GM12891 (cell line): ENCODE results near the gene NPY2R. TPM values are rescaled to one million over a fixed set of nuclear protein-coding genes. Genes with fewer than 3 reads are reported as not detected.

ENCODE experiments used
- DNase-seq: peaks from one replicate; pipeline ENCODE4 v3.0.0; 2011; ENCODE audit warnings: low spot score; ENCODE audit not compliant: insufficient read length
- FAIRE-seq: peaks from 2 replicates; lab custom pipeline; 2011; peaks lifted over from hg19 to GRCh38; lab: Jason Lieb, UNC
- PAX5 ChIP-seq: IDR thresholded peaks from 2 replicates; pipeline ENCODE4 v1.6.1; 2011; ENCODE audit warnings: low read length, moderate library complexity, mild to moderate bottlenecking; ENCODE audit not compliant: insufficient read depth, severe bottlenecking
- POLR2A ChIP-seq: IDR thresholded peaks from 2 replicates; pipeline ENCODE4 v1.6.1; 2011; ENCODE audit warnings: low read depth, low read length, control low read depth
- POLR2AphosphoS5 ChIP-seq: IDR thresholded peaks from 2 replicates; pipeline ENCODE4 v1.6.1; 2011; ENCODE audit warnings: low read depth, low read length, control low read depth
- POU2F2 ChIP-seq: IDR thresholded peaks from 2 replicates; pipeline ENCODE4 v1.6.1; 2011; ENCODE audit warnings: low read depth, mild to moderate bottlenecking, control low read depth, low read length, moderate library complexity
- SPI1 ChIP-seq: IDR thresholded peaks from 2 replicates; pipeline ENCODE4 v1.6.1; 2011; ENCODE audit warnings: low read depth, low read length, control low read depth
- TAF1 ChIP-seq: IDR thresholded peaks from 2 replicates; pipeline ENCODE4 v1.6.1; 2011; ENCODE audit warnings: low read depth, low read length, control low read depth
- polyA plus RNA-seq: library from polyadenylated mRNA; unstranded; fragments of >200 nt; gene quantifications from one replicate; pipeline ENCODE4 v1.2.1, GENCODE V29; 2012; ENCODE audit warnings: low read depth, missing spikeins, inconsistent platforms; ENCODE audit not compliant: missing spikeins

Gene NPY2R, protein sequence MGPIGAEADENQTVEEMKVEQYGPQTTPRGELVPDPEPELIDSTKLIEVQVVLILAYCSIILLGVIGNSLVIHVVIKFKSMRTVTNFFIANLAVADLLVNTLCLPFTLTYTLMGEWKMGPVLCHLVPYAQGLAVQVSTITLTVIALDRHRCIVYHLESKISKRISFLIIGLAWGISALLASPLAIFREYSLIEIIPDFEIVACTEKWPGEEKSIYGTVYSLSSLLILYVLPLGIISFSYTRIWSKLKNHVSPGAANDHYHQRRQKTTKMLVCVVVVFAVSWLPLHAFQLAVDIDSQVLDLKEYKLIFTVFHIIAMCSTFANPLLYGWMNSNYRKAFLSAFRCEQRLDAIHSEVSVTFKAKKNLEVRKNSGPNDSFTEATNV
- polyA plus RNA-seq, result not detected

- DNase-seq (no peak), FAIRE-seq (no peak)
- TF ChIP-seq TAF1 (no peak), SPI1 (no peak), POLR2A (no peak), POU2F2 (no peak)
These were observed at the start of gene NPY2R for GRCh38 chr4:155208258-155209054. Gene NPY2R, plus strand, starts transcription at chr4:155208636. Its CDS starts 5,304 bp downstream, at chr4:155213940.

DNA sequence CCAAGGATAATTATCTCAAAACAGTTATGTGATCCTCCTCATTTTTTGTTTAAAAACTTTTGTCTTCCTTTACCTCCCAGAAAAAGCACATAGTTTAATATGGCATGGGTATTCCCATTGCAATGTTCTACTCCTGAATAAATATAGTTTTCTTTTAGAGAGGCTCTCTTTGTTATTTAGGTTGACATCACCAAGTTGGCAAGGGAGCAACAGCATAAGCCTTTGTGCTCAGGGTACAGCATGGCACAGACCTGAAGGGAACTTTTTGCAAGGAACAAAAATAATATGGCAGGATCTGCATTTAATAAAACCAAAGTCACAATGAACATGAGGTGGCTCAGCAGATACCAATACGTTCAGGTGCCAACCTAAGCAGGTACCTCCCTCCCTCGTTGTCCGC, 47.1 kb upstream of the NPY2R start:
- TF ChIP-seq SPI1 (no peak), POLR2AphosphoS5 (no peak), TAF1 (no peak), PAX5 (no peak), POU2F2 (no peak), POLR2A (no peak)
- DNase-seq (no peak), FAIRE-seq (no peak)

- FAIRE-seq (no peak), DNase-seq (no peak)
- TF ChIP-seq SPI1, result no peak
- TF ChIP-seq POLR2A, result no peak
- TF ChIP-seq PAX5, result no peak
- no peak for TF ChIP-seq POLR2AphosphoS5
- no peak for TF ChIP-seq TAF1
- TF ChIP-seq POU2F2, result no peak
These were observed 43.7 kb upstream of the NPY2R start for GRCh38 chr4:155164718-155165117.

- DNase-seq (no peak), FAIRE-seq (no peak)
- TF ChIP-seq SPI1, result no peak
- no peak for TF ChIP-seq POLR2A
- no peak for TF ChIP-seq POU2F2
- TF ChIP-seq PAX5, result no peak
- TF ChIP-seq TAF1, result no peak
- TF ChIP-seq POLR2AphosphoS5, result no peak
These were observed 37.9 kb upstream of the NPY2R start for GRCh38 chr4:155170569-155170968.

GRCh38 chr4:155173371-155173770, 35.1 kb upstream of the NPY2R start:
- TF ChIP-seq TAF1, result no peak
- TF ChIP-seq PAX5, result no peak
- TF ChIP-seq POU2F2, result no peak
- no peak for TF ChIP-seq SPI1
- no peak for TF ChIP-seq POLR2A
- TF ChIP-seq POLR2AphosphoS5, result no peak
- DNase-seq (no peak), FAIRE-seq (no peak)

DNA sequence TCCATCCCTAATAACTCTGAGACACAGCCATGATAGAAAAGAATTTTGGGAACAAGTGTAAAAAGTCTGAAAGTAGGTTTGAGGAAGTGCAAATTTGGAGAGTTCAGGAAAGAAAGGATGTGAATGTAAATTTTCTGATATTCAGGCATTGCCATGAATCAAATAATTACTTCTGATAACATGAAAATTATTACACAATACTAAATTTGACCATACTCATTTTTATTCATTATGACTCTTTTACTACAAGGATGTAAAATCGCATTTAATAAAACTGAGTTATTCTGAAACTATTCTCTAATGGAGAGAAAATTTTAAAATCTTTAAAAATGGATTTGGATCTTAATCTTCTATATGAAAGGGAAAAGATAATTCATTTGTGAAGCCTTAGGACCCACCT, 33.8 kb upstream of the NPY2R start:
- DNase-seq (no peak), FAIRE-seq (no peak)
- TF ChIP-seq POLR2A (no peak), TAF1 (no peak), SPI1 (no peak)

GRCh38 chr4:155179216-155179615, 29.2 kb upstream of the NPY2R start:
- DNase-seq (no peak), FAIRE-seq (no peak)
- TF ChIP-seq TAF1 (no peak), SPI1 (no peak), POLR2AphosphoS5 (no peak), POU2F2 (no peak), PAX5 (no peak), POLR2A (no peak)

DNA sequence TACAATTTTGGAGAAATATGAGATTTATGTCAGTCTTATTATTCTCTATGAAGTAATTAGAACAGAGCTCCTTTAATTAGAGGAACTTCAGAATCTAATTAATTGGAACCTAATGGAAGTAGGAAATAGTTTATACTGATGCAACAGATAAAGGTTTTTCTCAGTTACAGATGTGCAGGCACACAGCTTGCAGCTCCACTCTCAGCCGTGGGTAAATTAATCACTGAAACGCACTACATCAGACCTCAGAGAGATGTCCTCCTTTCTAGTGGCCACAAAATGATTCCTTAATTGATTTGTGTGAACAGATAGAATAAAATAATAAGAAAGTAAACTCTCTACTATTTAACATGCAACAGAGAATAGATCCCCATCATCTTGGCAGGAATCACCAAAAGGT, 21.5 kb upstream of the NPY2R start:
- TF ChIP-seq SPI1, result no peak
- TF ChIP-seq POLR2A, result no peak
- TF ChIP-seq TAF1, result no peak
- TF ChIP-seq POU2F2, result no peak
- no peak for TF ChIP-seq POLR2AphosphoS5
- no peak for TF ChIP-seq PAX5
- DNase-seq (no peak), FAIRE-seq (no peak)

GRCh38 chr4:155187989-155188388, 20.4 kb upstream of the NPY2R start:
- FAIRE-seq, result no peak
- no peak for DNase-seq
- TF ChIP-seq SPI1, result no peak
- no peak for TF ChIP-seq POLR2AphosphoS5
- TF ChIP-seq POU2F2, result no peak
- no peak for TF ChIP-seq PAX5

GRCh38 chr4:155190099-155190498, 18.3 kb upstream of the NPY2R start:
- DNase-seq (no peak), FAIRE-seq (no peak)
- TF ChIP-seq PAX5, result no peak
- TF ChIP-seq POLR2AphosphoS5, result no peak
- no peak for TF ChIP-seq POU2F2
- TF ChIP-seq POLR2A, result no peak
- no peak for TF ChIP-seq SPI1
- TF ChIP-seq TAF1, result no peak
